WTC11 (cell line): ENCODE measurements around the gene TTN.

Experiments used
- ELF4 ChIP-seq: sonication (generic); formaldehyde crosslinking; IDR thresholded peaks from 2 replicates; pipeline ENCODE4 v1.8.1; 2022; ENCODE audit warnings: low read depth, mild to moderate bottlenecking, moderate library complexity, missing genetic modification reagents
- FOXK1 ChIP-seq: sonication (generic); formaldehyde crosslinking; IDR thresholded peaks from 2 replicates; pipeline ENCODE4 v1.8.0; 2022; ENCODE audit warnings: mild to moderate bottlenecking, moderate library complexity, missing genetic modification reagents
- NR1H2 ChIP-seq: sonication (generic); formaldehyde crosslinking; IDR thresholded peaks from 2 replicates; pipeline ENCODE4 v1.9.0; 2021; ENCODE audit warnings: mild to moderate bottlenecking, moderate library complexity, missing genetic modification reagents
- RELA ChIP-seq: sonication (generic); formaldehyde crosslinking; IDR thresholded peaks from 2 replicates; pipeline ENCODE4 v1.8.1; 2022; ENCODE audit warnings: missing genetic modification reagents, mild to moderate bottlenecking, borderline replicate concordance
- SMAD4 ChIP-seq: sonication (generic); formaldehyde crosslinking; IDR thresholded peaks from 2 replicates; pipeline ENCODE4 v1.8.0; 2022; ENCODE audit warnings: mild to moderate bottlenecking, missing genetic modification reagents
- TEAD4 ChIP-seq: sonication (generic); formaldehyde crosslinking; IDR thresholded peaks from 2 replicates; pipeline ENCODE4 v1.8.0; 2022; ENCODE audit warnings: mild to moderate bottlenecking, missing genetic modification reagents
- ZNF138 ChIP-seq: sonication (generic); formaldehyde crosslinking; conservative IDR thresholded peaks from 2 replicates; pipeline ENCODE4 v1.8.1; 2022; ENCODE audit warnings: mild to moderate bottlenecking, moderate library complexity, missing genetic modification reagents
- ZNF232 ChIP-seq: sonication (generic); formaldehyde crosslinking; IDR thresholded peaks from 2 replicates; pipeline ENCODE4 v1.8.0; 2022; ENCODE audit warnings: mild to moderate bottlenecking, missing genetic modification reagents
- ZNF396 ChIP-seq: fragments of 250-450 bp; sonication (Bioruptor Pico); IDR thresholded peaks from 2 replicates; pipeline ENCODE4 v1.8.0; 2021; ENCODE audit warnings: mild to moderate bottlenecking, moderate library complexity, borderline replicate concordance
- TF ChIP-seq, protein P1 (sequence below): sonication (generic); formaldehyde crosslinking; IDR thresholded peaks from 2 replicates; pipeline ENCODE4 v1.8.0; 2023; ENCODE audit warnings: mild to moderate bottlenecking, missing genetic modification reagents
- TF ChIP-seq, protein P2 (sequence below): fragments of 200-600 bp; IDR thresholded peaks from 2 replicates; pipeline ENCODE4 v1.8.0; 2022; ENCODE audit warnings: antibody characterized with exemption

- TF ChIP-seq, protein P1, sequence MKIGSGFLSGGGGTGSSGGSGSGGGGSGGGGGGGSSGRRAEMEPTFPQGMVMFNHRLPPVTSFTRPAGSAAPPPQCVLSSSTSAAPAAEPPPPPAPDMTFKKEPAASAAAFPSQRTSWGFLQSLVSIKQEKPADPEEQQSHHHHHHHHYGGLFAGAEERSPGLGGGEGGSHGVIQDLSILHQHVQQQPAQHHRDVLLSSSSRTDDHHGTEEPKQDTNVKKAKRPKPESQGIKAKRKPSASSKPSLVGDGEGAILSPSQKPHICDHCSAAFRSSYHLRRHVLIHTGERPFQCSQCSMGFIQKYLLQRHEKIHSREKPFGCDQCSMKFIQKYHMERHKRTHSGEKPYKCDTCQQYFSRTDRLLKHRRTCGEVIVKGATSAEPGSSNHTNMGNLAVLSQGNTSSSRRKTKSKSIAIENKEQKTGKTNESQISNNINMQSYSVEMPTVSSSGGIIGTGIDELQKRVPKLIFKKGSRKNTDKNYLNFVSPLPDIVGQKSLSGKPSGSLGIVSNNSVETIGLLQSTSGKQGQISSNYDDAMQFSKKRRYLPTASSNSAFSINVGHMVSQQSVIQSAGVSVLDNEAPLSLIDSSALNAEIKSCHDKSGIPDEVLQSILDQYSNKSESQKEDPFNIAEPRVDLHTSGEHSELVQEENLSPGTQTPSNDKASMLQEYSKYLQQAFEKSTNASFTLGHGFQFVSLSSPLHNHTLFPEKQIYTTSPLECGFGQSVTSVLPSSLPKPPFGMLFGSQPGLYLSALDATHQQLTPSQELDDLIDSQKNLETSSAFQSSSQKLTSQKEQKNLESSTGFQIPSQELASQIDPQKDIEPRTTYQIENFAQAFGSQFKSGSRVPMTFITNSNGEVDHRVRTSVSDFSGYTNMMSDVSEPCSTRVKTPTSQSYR (CRISPR knock-in tag) = no peak
- TF ChIP-seq ZNF232 (no peak), FOXK1 (no peak), ZNF138 (CRISPR knock-in tag) (no peak), ELF4 (CRISPR knock-in tag) (no peak), ZNF396 (CRISPR knock-in tag) (no peak), SMAD4 (no peak), NR1H2 (CRISPR knock-in tag) (no peak), RELA (CRISPR knock-in tag) (no peak), TEAD4 (no peak)
- TF ChIP-seq, protein P2, sequence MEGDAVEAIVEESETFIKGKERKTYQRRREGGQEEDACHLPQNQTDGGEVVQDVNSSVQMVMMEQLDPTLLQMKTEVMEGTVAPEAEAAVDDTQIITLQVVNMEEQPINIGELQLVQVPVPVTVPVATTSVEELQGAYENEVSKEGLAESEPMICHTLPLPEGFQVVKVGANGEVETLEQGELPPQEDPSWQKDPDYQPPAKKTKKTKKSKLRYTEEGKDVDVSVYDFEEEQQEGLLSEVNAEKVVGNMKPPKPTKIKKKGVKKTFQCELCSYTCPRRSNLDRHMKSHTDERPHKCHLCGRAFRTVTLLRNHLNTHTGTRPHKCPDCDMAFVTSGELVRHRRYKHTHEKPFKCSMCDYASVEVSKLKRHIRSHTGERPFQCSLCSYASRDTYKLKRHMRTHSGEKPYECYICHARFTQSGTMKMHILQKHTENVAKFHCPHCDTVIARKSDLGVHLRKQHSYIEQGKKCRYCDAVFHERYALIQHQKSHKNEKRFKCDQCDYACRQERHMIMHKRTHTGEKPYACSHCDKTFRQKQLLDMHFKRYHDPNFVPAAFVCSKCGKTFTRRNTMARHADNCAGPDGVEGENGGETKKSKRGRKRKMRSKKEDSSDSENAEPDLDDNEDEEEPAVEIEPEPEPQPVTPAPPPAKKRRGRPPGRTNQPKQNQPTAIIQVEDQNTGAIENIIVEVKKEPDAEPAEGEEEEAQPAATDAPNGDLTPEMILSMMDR = no peak
These were observed 304.5 kb downstream of the TTN start for GRCh38 chr2:178502751-178503150.
